GM12891 (cell line): ENCODE results near the gene MLXIP.

ENCODE experiments used
- DNase-seq: peaks from one replicate; pipeline ENCODE4 v3.0.0; 2011; ENCODE audit warnings: low spot score; ENCODE audit not compliant: insufficient read length
- FAIRE-seq: peaks from 2 replicates; lab custom pipeline; 2011; peaks lifted over from hg19 to GRCh38; lab: Jason Lieb, UNC
- PAX5 ChIP-seq: IDR thresholded peaks from 2 replicates; pipeline ENCODE4 v1.6.1; 2011; ENCODE audit warnings: low read length, moderate library complexity, mild to moderate bottlenecking; ENCODE audit not compliant: insufficient read depth, severe bottlenecking
- POLR2A ChIP-seq: IDR thresholded peaks from 2 replicates; pipeline ENCODE4 v1.6.1; 2011; ENCODE audit warnings: low read depth, low read length, control low read depth
- POLR2AphosphoS5 ChIP-seq: IDR thresholded peaks from 2 replicates; pipeline ENCODE4 v1.6.1; 2011; ENCODE audit warnings: low read depth, low read length, control low read depth
- POU2F2 ChIP-seq: IDR thresholded peaks from 2 replicates; pipeline ENCODE4 v1.6.1; 2011; ENCODE audit warnings: low read depth, mild to moderate bottlenecking, control low read depth, low read length, moderate library complexity
- SPI1 ChIP-seq: IDR thresholded peaks from 2 replicates; pipeline ENCODE4 v1.6.1; 2011; ENCODE audit warnings: low read depth, low read length, control low read depth
- TAF1 ChIP-seq: IDR thresholded peaks from 2 replicates; pipeline ENCODE4 v1.6.1; 2011; ENCODE audit warnings: low read depth, low read length, control low read depth

The MLXIP gene

GRCh38 chr12:122079033-122079531 is 526 bp downstream of the MLXIP start:
- peak; percentile 52 for FAIRE-seq
- no peak for DNase-seq
- TF ChIP-seq SPI1 (no peak), POLR2A (no peak), POU2F2 (no peak), TAF1 (no peak), PAX5 (no peak), POLR2AphosphoS5 (no peak)

GRCh38 chr12:122079532-122080081 is 1.1 kb downstream of the MLXIP start:
- TF ChIP-seq POLR2AphosphoS5 (no peak), POU2F2 (no peak)
- DNase-seq (no peak), FAIRE-seq (peak; percentile 23)

- TF ChIP-seq TAF1 (no peak), POU2F2 (no peak), SPI1 (no peak), POLR2A (no peak), PAX5 (no peak), POLR2AphosphoS5 (no peak)
- FAIRE-seq (no peak), DNase-seq (no peak)
Measured at GRCh38 chr12:122080149-122081082, 1.9 kb downstream of the MLXIP start.

- no peak for FAIRE-seq
- no peak for DNase-seq
- TF ChIP-seq POLR2AphosphoS5 = no peak
- no peak for TF ChIP-seq SPI1
- no peak for TF ChIP-seq POU2F2
- TF ChIP-seq POLR2A = no peak
- TF ChIP-seq PAX5 = no peak
- TF ChIP-seq TAF1 = no peak
Measured at GRCh38 chr12:122081083-122081696, 2.6 kb downstream of the MLXIP start.

- no peak for TF ChIP-seq TAF1
- TF ChIP-seq SPI1 = peak; percentile 62
- FAIRE-seq (peak; percentile 61), DNase-seq (no peak)
Measured at GRCh38 chr12:122081697-122082221, 3.2 kb downstream of the MLXIP start.

DNA sequence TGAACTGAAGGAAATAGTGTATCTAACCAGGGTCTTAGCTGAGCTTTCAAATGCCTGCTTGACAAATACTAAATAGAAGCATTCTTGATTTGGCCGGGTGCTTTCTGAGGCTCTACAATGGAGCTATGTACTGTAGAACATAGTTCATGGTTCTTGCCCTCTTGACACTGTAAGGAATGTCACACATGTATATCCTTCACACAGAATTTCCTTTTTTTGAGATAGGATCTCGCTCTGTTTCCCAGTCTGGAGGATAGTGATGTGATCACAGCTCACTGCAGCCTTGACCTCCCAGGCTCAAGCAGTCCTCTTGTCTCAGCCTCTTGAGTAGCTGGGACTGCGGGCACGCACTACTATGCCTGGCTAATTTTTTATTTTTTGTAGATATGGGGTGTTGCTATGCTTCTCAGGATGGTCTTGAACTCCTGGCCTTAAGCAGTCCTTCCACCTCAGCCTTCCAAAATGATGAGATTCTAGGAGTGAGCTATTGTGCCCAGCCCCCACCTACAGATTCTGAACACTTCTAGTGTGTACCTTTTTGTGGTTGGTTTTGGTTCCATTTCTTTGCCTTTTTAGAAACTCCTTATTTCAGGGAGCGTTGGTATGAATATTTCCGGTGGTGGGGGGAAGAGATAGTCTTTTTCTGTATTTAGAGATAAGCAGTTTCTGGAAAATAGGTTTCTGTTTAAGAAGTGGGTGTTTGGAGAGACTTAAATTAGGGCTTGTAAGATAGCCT is 4.2 kb downstream of the MLXIP start:
- TF ChIP-seq POU2F2 = no peak
- no peak for TF ChIP-seq TAF1
- TF ChIP-seq SPI1 = no peak
- no peak for TF ChIP-seq POLR2A
- no peak for TF ChIP-seq POLR2AphosphoS5
- TF ChIP-seq PAX5 = no peak
- no peak for DNase-seq
- FAIRE-seq = no peak

DNA sequence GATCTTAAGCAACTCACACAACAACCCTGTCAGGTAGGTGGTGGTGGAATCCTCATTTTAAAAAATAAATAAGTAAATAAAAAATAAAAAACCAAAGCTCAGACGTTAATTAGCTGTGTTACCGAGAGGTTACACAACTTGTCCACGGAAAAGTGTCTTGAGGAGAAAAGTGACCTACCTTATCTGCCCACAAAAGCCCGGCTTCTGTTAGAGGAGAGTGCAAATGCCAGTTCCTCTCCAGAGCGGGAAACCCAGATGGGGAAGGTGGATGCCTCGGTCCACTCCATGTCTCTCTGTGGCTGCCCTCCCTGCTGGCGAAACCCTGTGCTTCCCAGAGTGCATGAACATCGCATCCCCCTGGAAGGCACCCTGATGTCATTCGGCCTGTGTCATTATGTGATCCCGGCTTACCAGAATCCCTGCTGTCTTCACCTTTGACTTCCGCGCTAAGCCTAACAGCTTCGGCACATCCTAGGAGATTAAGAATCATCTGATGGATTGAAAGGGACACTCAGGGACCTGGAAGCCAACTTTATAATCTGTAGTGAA is 6.4 kb downstream of the MLXIP start:
- no peak for DNase-seq
- no peak for FAIRE-seq
- TF ChIP-seq TAF1 (no peak), POLR2AphosphoS5 (no peak), PAX5 (no peak), POLR2A (no peak), SPI1 (no peak), POU2F2 (no peak)

GRCh38 chr12:122085591-122085990 is 7.0 kb downstream of the MLXIP start:
- no peak for TF ChIP-seq TAF1
- no peak for TF ChIP-seq POU2F2
- TF ChIP-seq PAX5 = no peak
- DNase-seq (no peak), FAIRE-seq (no peak)

DNA sequence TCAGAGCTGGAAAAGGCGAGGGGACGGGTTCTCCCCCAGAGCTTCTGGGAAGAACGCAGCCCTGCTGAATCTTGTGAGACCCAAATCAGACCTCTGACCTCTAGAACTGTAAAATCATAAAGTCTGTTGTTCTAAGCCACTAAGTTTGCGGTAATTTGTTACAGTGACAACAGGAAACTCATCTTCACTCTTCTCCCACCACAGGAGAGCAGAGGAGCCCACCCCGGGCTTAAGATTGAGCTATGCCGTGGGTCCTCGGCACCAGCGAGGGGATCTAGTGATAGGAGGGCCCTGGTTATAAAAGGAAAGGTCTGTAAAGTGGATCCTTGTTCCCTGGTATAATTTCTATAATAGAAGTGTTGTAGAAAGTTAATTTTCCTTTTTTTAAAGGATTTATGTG is 7.6 kb downstream of the MLXIP start:
- DNase-seq (no peak), FAIRE-seq (no peak)
- no peak for TF ChIP-seq SPI1
- no peak for TF ChIP-seq POU2F2
- no peak for TF ChIP-seq POLR2AphosphoS5
